Neural progenitor cell (in vitro differentiated cells): ENCODE data around the gene PLEKHA7.

Source experiments
- EZH2 ChIP-seq: fragments of 200-600 bp; sonication (generic); IDR thresholded peaks from 2 replicates; pipeline ENCODE4 v1.6.1; 2017; ENCODE audit warnings: antibody characterized with exemption, mild to moderate bottlenecking, moderate library complexity
- TF ChIP-seq, protein P1 (sequence below): fragments of 200-600 bp; sonication (generic); IDR thresholded peaks from 2 replicates; pipeline ENCODE4 v1.5.1; 2017; ENCODE audit warnings: antibody characterized with exemption, mild to moderate bottlenecking

DNA sequence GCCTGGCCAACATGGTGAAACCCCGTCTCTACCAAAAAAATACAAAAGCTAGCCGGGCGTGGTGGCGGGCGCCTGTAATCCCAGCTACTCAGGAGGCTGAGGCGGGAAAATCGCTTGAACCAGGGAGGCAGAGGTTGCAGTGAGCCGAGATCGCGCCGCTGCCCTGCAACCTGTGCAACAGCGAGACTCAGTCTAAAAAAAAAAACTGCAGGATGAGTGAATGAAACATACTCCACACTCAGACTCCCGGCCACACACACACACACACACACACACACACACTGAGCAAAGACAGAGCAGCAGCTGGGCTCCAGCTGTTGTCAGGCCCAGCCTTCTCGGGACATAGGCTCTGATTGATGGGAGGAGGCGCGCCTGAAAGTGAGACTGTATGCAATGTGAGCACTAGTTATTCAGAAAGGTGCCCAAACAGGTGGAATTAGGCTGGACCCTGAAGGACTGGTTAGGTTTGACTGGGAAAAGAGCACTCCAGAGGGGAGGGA, 1.5 kb upstream of the PLEKHA7 start:
- TF ChIP-seq, protein P1, sequence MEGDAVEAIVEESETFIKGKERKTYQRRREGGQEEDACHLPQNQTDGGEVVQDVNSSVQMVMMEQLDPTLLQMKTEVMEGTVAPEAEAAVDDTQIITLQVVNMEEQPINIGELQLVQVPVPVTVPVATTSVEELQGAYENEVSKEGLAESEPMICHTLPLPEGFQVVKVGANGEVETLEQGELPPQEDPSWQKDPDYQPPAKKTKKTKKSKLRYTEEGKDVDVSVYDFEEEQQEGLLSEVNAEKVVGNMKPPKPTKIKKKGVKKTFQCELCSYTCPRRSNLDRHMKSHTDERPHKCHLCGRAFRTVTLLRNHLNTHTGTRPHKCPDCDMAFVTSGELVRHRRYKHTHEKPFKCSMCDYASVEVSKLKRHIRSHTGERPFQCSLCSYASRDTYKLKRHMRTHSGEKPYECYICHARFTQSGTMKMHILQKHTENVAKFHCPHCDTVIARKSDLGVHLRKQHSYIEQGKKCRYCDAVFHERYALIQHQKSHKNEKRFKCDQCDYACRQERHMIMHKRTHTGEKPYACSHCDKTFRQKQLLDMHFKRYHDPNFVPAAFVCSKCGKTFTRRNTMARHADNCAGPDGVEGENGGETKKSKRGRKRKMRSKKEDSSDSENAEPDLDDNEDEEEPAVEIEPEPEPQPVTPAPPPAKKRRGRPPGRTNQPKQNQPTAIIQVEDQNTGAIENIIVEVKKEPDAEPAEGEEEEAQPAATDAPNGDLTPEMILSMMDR, result no peak
- no peak for TF ChIP-seq EZH2
